8988T (cell line): ENCODE data around the gene SPOUT1.
"Not testable (repeated sequence)": the region's sequence is repeated elsewhere in the genome, so short reads cannot be mapped to it uniquely, and the experiment has no call there.

Experiments
- DNase-seq: peaks from one replicate; pipeline ENCODE4 v3.0.0; 2011

SPOUT1 gene

DNA sequence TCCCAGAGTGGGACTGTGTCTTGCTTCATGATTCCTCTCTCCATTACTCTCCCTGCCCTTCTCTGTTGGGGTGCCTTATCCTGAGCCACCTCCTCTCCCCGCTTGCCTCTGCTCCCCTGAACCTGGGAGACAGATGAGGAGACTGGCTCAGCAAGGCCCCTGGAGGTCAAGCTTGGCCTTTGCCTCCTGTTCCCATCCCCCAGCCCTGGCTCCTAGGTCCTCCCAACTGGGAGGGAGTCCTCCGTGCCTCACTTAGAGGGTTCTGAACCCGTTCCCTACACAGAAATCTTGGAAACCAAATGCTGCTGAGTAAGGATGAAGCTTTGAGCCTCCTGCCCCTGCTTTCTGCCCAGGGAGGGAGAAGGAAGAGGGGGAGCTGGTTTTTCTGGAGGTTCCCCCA is 21.1 kb downstream of the SPOUT1 start:
- DNase-seq: no peak

DNA sequence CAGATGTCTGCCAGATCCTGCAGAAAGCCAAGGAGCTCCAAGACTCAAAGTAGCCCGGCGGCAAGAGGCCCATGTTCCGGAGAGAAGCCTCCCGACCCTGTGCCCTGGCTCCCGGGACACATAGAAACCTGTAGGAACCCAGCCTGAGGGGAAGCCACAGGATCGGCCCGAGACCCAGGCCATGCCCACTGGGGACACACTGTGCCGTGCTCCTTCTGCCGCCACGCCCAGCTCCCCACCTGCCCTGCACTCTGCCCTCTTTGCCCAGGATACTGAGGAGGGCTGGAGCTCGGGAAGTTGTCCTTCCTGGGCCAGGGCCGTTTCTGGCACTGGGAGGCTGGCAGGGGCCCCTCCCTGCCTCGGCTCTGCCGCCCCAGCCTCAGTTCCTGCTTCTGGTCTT is 21.8 kb downstream of the SPOUT1 start:
- no peak for DNase-seq

DNA sequence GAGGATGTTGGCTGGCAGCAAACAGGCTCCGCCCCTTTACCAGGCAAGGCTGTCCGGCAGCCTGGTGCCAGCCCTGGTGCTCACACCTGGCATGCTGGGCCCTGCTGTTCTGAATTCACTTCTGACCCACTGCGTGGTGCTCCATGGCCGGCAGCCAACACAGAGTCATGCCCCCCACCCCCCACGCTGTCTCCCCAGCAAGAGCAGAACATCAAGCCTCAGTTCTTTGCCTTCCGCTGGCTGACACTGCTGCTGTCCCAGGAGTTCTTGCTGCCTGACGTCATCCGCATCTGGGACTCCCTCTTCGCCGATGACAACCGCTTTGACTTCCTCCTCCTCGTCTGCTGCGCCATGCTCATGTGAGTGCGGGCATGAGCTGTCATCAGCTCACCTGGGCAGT is 23.9 kb downstream of the SPOUT1 start:
- DNase-seq: no peak

DNA sequence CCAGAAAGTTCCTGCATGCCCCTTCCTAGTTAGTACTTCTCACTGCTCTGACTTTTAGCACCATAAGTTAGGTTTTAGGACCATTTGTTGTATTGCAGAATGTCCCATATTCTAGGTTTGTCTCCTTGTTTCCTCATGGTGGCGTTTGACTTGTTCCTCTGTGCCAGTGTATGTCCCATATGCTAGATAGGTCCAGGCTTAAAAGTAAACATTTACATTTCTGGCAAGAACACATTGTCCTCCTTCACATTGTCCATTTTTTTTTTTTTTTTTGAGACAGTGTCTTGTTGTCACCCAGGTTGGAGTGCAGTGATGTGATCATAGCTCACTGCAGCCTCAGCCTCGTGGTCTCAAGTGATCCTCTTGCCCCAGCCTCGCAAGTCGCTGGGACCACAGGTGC is 27.1 kb downstream of the SPOUT1 start:
- DNase-seq: no peak

DNA sequence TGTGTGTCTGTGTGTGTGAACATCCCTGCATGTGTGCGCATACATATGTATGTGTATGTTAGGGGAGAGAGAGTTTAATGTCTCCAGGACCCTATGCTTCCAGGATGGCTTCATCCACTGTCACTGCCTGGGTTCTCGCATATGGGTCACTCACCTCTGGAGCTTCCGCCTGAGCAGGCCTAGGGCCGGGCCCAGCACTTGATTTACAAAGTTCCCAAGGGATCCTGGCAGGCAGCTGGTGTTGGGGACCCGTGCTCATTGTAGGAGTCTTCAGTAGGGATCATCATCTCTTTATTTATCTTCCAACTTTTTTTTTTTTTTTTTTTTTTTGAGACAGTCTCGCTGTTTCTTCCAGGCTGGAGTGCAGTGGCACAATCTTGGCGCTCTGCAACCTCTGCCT is 29.5 kb downstream of the SPOUT1 start:
- DNase-seq: no peak

DNA sequence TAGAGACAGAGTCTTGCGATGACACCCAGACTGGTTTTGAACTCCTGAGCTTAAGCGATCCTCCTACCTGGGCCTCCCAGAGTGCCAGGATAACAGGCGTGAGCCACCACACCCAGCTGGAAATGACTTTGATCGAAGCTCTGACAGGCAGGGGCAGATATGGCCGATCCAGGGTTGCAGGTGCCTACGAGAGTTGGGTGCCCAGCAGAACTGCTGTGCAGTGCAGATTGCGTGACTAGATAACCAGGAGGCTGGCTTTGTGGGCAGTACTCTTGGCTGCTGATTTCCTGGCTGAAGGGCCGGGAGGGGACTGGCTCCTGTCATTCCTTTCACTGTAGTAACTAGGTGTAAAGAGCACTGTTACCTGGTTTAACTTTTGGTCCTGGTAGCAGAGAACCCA is 30.7 kb downstream of the SPOUT1 start:
- no peak for DNase-seq

DNA sequence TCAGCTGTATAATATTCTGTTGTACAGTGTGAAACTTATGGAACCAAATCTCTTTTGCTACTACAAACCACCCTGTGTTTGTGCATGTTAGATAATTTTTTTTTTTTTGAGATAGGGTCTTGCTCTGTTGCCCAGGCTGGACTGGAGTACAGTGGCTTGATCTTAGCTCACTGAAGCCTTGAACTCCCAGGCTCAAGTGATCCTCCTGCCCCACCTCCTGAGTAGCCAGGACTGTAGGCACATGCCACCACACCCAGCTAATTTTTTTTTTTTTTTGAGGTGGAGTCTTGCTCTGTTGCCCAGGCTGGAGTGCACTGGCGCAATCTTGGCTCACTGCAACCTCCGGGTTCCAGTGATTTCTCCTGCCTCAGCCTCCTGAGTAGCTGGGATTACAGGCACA is 34.6 kb downstream of the SPOUT1 start:
- DNase-seq: not testable (repeated sequence)

DNA sequence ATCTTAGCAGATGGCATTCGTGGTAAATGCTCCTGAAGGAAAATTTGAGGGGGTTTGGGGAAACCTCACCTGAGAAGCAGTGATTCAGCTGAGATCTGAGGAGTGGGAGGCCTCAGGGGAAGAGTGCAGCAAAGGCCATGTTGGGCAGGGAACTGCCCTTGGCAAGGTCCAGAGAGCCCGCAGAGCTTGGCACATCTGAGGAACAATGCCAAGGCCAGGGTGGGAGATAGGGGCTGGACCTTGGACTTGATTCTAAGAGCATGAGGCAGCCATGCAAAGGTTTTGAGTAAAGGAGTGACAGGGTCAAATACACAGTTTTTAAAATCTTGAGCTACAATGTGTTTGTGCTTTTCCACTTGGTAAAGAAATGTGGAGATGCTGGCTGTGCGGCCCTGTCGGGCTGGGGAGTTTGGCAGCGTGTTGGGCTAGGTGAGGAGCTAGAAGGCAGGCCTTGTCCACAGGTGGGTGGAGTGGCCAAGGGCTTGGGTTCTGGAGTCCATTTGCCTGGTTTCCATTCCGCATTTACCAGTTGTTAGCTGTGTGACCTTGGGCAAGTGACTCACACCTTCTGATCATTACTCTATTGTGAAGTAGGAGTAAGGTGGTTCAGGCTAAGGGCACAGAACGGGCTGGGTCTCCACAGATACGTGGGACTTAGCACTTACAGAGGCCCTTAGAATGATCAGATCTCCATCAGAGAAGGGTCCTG is 36.5 kb downstream of the SPOUT1 start:
- DNase-seq: no peak

DNA sequence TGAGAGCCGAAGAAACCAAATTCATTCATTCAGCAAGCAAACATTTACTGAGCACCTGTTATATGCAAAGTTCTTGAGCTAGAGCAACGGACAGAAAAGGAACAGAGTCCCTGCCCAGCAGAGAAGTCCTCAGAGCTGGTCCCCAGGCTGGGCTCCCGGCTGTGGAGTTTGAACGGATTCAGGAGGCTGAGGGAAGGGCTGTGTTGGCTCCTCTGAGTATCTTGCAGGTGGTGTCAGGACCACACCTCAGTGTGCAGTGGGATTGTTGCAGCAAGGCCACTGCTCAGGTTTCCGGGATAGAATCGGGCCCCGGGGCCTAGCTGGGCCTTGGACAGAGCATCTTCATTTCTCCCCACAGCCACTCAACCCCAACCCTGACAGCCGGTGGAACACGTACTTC is 37.5 kb downstream of the SPOUT1 start:
- no peak for DNase-seq

DNA sequence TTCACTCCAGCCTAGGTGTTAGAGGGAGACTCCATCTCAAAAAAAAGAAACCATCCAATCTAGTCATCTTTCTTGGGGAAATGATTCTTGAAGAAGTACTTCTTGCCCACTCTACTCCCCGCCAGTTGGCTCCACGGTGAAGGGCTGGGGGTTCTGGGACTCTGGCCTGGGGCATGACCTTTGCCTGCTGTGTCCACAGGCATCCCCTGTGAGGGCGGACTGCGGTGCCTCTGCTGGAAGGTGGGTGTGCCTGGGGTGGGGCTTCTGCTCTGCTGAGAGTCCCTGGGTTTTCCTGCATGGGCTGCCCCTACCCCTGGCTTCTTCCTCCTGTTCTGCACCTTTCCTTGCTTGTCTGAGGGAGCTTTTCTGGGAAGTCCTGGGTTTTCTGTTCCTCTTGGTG is 39.1 kb downstream of the SPOUT1 start:
- DNase-seq: no peak

DNA sequence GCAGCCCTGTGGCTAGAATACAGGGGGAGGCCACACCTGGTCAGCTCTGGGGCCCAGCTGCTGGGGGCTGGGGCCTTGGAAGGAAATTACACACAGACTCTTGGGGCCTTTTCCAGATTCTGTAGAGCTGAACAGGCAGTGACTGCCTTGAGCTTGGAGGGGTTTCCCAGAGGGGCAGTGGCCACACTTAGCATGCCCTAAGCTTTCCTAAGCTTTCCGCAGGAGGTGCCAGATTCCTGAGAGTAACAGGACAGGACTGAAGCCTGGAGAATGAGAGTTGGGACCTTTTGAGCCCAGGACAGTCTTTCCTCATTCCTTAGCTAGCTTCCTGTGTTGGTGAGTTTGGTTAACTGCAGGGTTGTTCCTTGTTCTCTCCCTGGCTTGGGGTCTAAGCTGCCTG is 41.1 kb downstream of the SPOUT1 start:
- no peak for DNase-seq

DNA sequence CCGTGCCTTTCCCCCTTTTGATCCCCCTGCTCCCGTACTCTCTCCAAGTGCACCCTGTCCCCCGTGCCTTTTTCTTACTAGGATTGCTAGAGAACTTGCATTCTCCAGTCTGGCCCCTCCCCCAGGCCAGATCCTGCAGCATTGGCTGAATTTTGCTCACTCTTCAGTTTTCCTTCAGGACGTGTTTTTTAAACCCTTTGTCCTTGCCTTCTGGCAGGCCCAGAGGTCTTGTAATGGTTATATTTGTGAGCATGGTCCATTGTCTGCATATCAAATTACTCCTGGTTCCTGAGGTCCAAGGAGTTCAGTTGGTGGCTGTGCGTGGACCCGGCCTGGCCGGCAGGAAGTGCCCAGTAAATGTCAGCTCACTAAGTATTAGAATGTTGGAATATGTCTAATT is 41.9 kb downstream of the SPOUT1 start:
- no peak for DNase-seq

DNA sequence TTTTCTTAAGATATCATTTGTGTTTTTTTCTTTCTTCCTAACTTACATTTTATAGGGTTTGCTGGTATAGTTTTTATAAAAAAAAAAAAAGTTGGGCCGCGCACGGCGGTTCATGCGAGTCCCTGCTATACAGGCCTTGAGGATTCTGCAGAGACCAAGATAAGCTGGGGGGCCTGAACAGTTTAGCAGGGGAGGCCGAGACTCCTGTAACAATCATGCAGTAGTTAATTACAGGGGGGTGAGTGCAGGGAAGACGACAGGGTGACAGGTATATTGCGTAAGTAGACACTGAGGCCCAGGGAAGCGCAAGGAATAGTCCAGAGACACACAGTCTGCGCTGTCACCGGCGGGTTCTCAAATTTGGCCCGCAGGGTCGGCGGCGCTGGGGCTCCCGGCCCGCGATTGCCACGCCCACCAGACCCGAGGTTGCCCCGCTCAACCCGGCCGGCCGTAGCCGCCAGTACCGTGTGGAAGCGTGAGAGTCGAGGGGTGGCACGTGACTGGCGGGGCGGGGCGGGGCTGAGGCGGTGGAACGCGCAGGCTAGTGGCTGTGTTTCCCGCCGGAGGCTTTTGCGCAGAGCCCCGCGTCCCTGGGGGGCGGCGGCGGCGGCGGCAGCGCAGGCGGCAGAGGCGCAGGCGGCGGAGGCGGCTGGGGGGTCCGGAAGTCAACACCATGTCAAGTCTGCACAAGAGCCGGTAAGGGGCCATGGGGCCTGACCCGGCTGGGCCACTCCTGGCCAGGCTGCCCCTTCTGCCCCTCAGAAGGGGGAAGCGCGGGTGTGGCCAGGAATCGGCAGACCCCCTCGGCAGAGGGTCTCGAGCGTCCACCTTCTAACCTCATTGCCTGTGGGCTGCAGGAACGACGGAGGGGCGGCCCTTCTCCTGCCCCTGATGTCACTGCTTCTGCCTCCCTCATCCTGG is 42.7 kb downstream of the SPOUT1 start, which contains the start of gene TBC1D13:
TBC1D13 (plus strand) TSS at position 573 of the 921 bp plus-strand sequence; CDS start at position 674, 101 bp downstream.
- peak; percentile 97 for DNase-seq

DNA sequence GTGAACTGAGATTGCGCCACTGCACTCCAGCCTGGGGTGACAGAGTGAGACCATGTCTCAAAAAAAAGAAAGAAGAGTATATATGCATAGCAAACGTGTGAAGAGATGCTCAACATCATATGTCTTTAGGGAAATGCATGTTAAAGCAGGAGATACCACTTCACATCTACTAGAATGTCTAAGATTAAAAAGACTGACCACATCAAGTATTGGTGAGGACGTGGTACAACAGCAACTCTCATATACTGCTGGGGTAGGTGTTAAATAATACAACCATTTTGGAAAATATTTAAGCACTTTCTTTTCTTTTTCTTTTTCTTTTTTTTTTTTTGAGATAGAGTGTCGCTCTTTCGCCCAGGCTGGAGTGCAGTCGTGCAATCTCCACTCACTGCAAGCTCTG is 44.2 kb downstream of the SPOUT1 start:
- no peak for DNase-seq

DNA sequence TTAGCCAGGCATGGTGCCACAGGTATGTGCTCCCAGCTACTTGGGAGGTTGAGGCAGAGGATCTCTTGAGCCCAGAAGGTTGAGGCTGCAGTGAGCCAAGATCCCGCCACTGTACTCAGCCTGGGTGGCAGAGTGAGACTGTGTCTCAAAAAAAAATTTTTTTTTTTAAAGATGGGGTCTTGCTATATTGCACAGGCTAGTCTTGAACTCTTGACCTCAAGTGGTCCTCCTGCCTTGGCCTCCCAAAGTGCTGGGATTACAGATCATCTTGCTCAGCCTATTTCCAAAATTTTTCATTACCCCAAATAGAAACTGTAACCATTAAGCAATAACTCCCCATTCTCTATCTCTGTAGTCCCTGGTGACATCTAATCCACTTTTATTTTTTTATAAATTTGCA is 46.9 kb downstream of the SPOUT1 start:
- no peak for DNase-seq

DNA sequence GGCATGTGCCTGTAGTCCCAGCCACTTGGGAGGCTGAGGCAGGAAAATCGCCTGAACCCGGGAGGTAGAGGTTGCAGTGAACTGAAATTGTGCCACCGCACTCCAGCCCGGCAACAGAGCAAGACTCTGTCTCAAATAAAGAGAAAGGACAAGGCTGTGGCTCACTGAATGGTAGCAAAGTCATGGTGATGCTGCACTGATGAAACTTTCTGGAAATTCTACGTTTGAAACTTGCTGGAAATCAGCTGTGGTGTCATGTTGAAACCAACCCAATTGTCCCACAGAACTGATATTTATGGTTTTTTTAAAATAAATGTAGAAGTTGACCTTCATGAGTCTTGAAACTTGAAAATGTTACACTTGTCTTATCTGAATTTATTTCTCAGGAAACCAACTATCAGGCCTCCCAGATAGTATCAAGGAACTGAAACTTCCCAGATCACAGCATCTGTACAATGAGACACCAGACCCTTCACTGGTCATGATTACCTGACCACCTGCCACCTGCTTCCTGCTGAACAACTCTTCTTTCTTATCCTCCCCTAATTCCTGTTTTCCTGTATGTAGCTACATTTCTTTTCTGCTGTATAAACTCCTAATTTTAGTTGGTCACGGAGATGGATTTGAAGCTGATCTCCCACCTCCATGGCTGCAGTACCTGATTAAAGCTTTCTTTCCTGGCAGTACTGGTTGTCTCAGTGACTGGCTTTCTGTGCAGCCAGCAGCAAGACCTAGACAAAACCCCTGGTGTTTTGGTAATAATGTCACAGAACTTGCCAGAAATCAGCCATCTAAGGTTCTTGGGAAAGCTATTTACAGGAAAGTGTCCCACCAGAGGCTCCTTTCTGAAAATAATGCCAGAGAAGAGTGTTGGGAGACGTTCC is 48.2 kb downstream of the SPOUT1 start:
- no peak for DNase-seq

DNA sequence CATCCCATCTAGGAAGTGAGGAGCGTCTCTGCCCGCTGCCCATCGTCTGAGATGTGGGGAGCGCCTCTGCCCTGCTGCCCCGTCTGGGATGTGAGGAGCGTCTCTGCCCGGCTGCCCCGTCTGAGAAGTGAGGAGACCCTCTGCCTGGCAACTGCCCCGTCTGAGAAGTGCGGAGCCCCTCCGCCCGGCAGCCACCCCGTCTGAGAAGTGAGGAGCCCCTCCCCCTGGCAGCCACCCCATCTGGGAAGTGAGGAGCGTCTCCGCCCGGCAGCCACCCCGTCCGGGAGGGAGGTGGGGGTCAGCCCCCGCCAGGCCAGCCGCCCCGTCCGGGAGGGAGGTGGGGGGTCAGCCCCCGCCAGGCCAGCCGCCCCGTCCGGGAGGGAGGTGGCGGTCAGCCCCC is 49.5 kb downstream of the SPOUT1 start:
- not testable (repeated sequence) for DNase-seq

DNA sequence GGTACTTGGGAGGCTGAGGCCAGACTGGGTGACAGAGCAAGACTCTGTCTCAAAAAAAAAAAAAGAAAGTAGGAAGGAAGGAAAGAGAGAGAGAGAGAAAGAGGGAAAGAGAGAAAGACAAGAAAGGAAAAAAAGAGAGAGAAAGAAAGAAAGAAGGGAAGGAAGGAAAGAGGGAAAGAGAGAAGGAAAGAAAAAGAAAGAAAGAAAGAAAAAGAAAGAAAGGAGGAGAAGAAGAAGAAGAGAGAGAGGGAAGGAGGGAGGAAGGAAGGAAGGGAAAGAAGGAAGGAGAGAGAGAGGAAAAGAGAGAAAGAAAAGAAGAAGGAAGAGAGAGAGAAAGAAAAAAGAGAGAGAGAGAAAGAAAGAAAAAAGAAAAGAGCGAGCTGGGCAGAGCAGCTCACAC is 54.8 kb downstream of the SPOUT1 start:
- no peak for DNase-seq

DNA sequence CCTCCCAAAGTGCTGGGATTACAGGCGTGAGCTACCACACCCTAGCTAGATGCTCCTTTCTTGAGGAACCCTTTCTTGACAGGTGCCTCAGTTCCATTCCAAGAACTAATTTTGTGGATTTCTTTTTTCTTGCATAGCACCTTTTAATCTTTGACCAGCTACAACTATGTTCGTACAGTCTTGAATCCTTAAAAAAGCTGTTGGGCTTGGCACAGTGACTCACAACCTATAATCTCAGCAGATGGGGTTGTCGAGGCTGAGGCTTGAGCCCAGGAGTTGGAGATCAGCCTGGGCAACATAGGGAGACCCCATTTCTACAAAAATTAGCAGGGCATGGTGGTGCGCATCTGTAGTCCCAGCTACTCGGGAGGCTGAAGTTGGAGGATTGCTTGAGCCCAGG is 56.5 kb downstream of the SPOUT1 start:
- no peak for DNase-seq

DNA sequence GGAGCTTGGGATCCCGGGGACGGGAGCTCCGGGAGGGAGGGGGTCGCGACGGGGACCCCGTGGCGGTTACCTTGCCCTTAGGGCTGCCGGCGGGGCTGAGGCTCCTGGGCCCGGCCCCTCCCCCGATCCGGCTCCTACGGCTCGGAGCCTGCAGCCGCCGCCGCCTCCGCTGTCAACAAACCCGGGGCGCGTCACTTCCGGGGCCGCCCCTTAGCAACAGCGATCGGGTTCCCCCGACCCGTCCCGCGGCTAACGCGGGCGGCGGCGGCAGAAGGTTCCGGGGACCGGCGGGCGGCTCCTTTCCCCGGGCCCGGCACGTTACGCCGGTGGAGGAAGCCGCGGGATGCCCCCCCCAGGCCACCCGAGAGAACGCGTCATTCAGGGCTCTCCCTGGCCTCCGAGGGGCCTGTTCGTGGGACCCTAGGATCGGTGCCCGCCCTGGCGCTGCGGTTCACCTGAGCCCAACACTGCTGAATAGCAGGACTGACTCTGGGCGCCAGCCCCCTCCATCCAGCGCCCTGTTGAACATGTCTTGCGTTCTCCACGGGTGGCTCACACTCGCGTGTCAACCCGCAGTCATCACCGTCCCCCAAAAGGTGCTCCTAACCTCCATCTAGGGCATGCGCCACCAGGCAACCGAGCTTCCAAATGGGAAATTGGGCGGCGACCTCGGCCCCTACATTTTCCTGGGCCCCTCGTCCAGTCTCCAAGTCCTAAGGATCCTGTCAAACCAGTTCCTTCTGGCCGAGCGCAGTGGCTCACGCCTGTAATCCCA is 57.7 kb downstream of the SPOUT1 start, which contains the start of gene ZER1:
ZER1 (minus strand) TSS at position 183 of the 775 bp plus-strand sequence. CDS start 16,362 bp downstream, outside the sequence.
- peak; percentile 96 for DNase-seq

DNA sequence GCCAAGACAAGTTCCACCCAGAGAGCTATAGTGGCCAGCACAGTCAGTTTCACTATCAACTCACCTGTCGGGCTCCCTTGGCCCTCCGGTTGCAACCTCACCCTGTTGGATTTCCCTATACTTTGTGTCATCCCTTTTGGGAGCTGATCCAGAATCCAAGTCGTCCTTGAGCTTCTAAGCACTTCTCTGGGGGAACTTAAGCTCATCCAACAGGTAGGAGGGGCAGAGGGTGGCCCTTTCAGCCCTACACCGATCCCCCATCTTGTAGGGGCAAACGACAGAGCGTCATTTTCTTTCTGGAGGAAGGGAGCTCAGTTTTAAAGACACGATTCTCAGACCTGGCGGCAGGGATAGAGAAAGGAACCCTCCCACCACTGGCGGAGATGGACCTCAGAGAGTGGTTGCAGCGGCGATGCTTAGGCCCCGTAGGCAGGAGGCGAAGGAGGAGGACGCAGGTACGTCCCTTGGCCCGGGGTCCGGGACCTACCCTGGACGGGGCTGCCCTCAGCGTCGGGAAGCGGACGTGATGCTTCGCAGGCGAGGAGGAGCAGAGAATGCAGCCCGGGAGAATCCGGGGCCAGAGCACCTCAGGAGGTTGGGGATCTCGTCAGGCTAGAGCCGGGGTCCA is 58.4 kb downstream of the SPOUT1 start:
- DNase-seq: no peak
